ENCODE data around the gene RPRM. TPM values are rescaled to one million over a fixed set of nuclear protein-coding genes. Genes with fewer than 3 reads are reported as not detected.
"Not testable (repeated sequence)": the region's sequence is repeated elsewhere in the genome, so short reads cannot be mapped to it uniquely, and the experiment has no call there.

Gene RPRM
- total RNA-seq, 2 experiments from 2014 or later, result not detected

DNA sequence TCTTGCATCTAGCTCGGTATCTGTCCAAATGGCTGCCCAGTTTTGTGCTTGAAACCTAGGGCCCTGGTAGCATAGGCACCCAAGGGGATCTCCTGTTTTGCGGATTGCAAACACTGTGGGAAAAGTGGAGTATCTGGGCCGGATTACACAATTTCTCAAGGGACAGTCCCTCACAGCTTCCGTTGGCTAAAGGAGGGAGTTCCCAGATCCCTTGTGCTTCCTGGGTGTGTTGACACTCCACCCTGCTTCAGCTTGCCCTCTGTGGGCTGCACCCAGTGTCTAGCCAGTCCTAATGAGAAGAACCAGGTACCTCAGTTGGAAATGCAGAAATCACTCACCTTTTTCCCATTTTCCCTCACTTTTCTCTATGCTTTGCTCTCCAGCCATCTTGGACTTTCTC is 35.5 kb downstream of the RPRM start:
- no peaks in the 10 kb centered on the region for H3K79me2 ChIP-seq (ENCODE audit: insufficient read depth, low read depth, low read length)
- H3K9me2 ChIP-seq (ENCODE audit: insufficient read depth, low read length), result no peaks in the 10 kb centered on the region
- DNase-seq (ENCODE audit: low spot score), result no peak
- no peaks in the 10 kb centered on the region for H3K4me1 ChIP-seq (ENCODE audit: insufficient read depth, low read length, poor library complexity, severe bottlenecking)
- CTCF ChIA-PET (ENCODE audit: unreplicated experiment), result no interaction called here
- H4K20me1 ChIP-seq (ENCODE audit: insufficient read depth, low read length), result no peaks in the 10 kb centered on the region
- no peaks in the 10 kb centered on the region for H3K9me3 ChIP-seq (ENCODE audit: low read length)
- H3K36me3 ChIP-seq (ENCODE audit: insufficient read depth, low read length), result no peaks in the 10 kb centered on the region
- no peak overlapping the region for H2AFZ ChIP-seq (ENCODE audit: low read length)
- intact Hi-C loops (cut with micrococcal nuclease; ENCODE audit: unreplicated experiment), result no loop called here
- POLR2A ChIA-PET, result no interaction called here
- H3K27ac ChIP-seq (ENCODE audit: low read depth, low read length, poor library complexity, severe bottlenecking), result no peak overlapping the region
- H3K4me3 ChIP-seq (ENCODE audit: low read depth, low read length, poor library complexity, severe bottlenecking), result no peak overlapping the region
- TF ChIP-seq EZH2phosphoT487 (IDR thresholded peaks at IDR 0.05; ENCODE audit: borderline replicate concordance, low read depth, low read length) (no peak), CTCF (conservative IDR thresholded peaks at IDR 0.05; ENCODE audit: low read length) (no peak)
- BruUV-seq (replicated peaks), result no TSS peak
- H3K4me2 ChIP-seq (ENCODE audit: low read length), result no peak overlapping the region

GRCh38 chr2:153442616-153443015 is 35.9 kb downstream of the RPRM start:
- intact Hi-C loops (cut with micrococcal nuclease; ENCODE audit: unreplicated experiment); POLR2A ChIA-PET; H3K4me2 ChIP-seq (ENCODE audit: low read length); H3K79me2 ChIP-seq (ENCODE audit: insufficient read depth, low read depth, low read length); DNase-seq (ENCODE audit: low spot score); BruUV-seq (replicated peaks); H4K20me1 ChIP-seq (ENCODE audit: insufficient read depth, low read length); H3K27ac ChIP-seq (ENCODE audit: low read depth, low read length, poor library complexity, severe bottlenecking); H3K36me3 ChIP-seq (ENCODE audit: insufficient read depth, low read length); H2AFZ ChIP-seq (ENCODE audit: low read length); CTCF ChIA-PET (ENCODE audit: unreplicated experiment); H3K9me2 ChIP-seq (ENCODE audit: insufficient read depth, low read length); H3K9me3 ChIP-seq (ENCODE audit: low read length); H3K4me3 ChIP-seq (ENCODE audit: low read depth, low read length, poor library complexity, severe bottlenecking); H3K4me1 ChIP-seq (ENCODE audit: insufficient read depth, low read length, poor library complexity, severe bottlenecking): not testable (repeated sequence)

DNA sequence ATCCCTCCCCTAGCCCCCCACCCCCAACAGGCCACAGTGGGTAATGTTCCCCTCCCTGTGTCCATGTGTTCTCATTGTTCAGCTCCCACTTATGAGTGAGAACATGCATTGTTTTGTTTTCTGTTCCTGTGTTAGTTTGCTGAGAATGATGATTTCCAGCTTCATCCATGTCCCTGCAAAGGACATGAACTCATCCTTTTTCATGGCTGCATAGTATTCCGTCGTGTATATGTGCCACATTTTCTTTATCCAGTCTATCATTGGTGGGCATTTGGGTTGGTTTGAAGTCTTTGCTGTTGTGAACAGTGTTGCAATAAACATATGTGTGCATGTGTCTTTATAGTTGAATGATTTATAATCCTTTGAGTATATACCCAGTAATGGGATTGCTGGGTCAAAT is 38.5 kb downstream of the RPRM start:
- H4K20me1 ChIP-seq (ENCODE audit: insufficient read depth, low read length); DNase-seq (ENCODE audit: low spot score); H3K36me3 ChIP-seq (ENCODE audit: insufficient read depth, low read length); H3K79me2 ChIP-seq (ENCODE audit: insufficient read depth, low read depth, low read length); H3K9me2 ChIP-seq (ENCODE audit: insufficient read depth, low read length); H3K9me3 ChIP-seq (ENCODE audit: low read length); BruUV-seq (replicated peaks); H3K4me1 ChIP-seq (ENCODE audit: insufficient read depth, low read length, poor library complexity, severe bottlenecking); H2AFZ ChIP-seq (ENCODE audit: low read length); intact Hi-C loops (cut with micrococcal nuclease; ENCODE audit: unreplicated experiment); CTCF ChIA-PET (ENCODE audit: unreplicated experiment); H3K27ac ChIP-seq (ENCODE audit: low read depth, low read length, poor library complexity, severe bottlenecking); H3K4me2 ChIP-seq (ENCODE audit: low read length); H3K4me3 ChIP-seq (ENCODE audit: low read depth, low read length, poor library complexity, severe bottlenecking): not testable (repeated sequence)
- POLR2A ChIA-PET, result interaction anchor here (0.7 kb wide), 1 partner anchor 13 kb away, joined by 7 read pairs; no protein-coding TSS in a partner anchor

- intact Hi-C loops (cut with micrococcal nuclease; ENCODE audit: unreplicated experiment), result no loop called here
- TF ChIP-seq EZH2phosphoT487 (IDR thresholded peaks at IDR 0.05; ENCODE audit: borderline replicate concordance, low read depth, low read length), result no peak
- BruUV-seq (replicated peaks), result no TSS peak
- H3K4me1 ChIP-seq (ENCODE audit: insufficient read depth, low read length, poor library complexity, severe bottlenecking), result no peaks in the 10 kb centered on the region
- POLR2A ChIA-PET, result no interaction called here
- no peaks in the 10 kb centered on the region for H3K9me2 ChIP-seq (ENCODE audit: insufficient read depth, low read length)
- no peak overlapping the region for H3K27ac ChIP-seq (ENCODE audit: low read depth, low read length, poor library complexity, severe bottlenecking)
- no peak overlapping the region for H3K4me2 ChIP-seq (ENCODE audit: low read length)
- no peaks in the 10 kb centered on the region for H3K36me3 ChIP-seq (ENCODE audit: insufficient read depth, low read length)
- no peak overlapping the region for H2AFZ ChIP-seq (ENCODE audit: low read length)
- CTCF ChIA-PET (ENCODE audit: unreplicated experiment), result no interaction called here
- no peaks in the 10 kb centered on the region for H4K20me1 ChIP-seq (ENCODE audit: insufficient read depth, low read length)
- H3K9me3 ChIP-seq (ENCODE audit: low read length), result no peaks in the 10 kb centered on the region
- no peak overlapping the region for H3K4me3 ChIP-seq (ENCODE audit: low read depth, low read length, poor library complexity, severe bottlenecking)
- H3K79me2 ChIP-seq (ENCODE audit: insufficient read depth, low read depth, low read length), result no peaks in the 10 kb centered on the region
- DNase-seq (ENCODE audit: low spot score), result no peak
Observed at GRCh38 chr2:153433403-153433802, 45.2 kb downstream of the RPRM start.

Data from OCI-LY7 (cell line).